ENCODE data around the gene LTBP1. TPM values are rescaled to one million over a fixed set of nuclear protein-coding genes. Genes with fewer than 3 reads are reported as not detected.
A peak's percentile ranks its signal among the peaks of the same experiment; 100 is the strongest.

The LTBP1 gene
- total RNA-seq, 1 experiment from 2014 or later: 13.9 TPM

GRCh38 chr2:33208400-33208799, 261.6 kb downstream of the LTBP1 start:
- no peak for TF ChIP-seq CTCF (IDR thresholded peaks at IDR 0.05; ENCODE audit: unreplicated experiment)
- intact Hi-C loops (cut with micrococcal nuclease; ENCODE audit: unreplicated experiment): no loop called here
- Mint-ChIP-seq H3K27ac (ENCODE audit: unreplicated experiment) (no peak overlapping the region), H3K4me3 (ENCODE audit: low read depth, unreplicated experiment) (no peak overlapping the region), H3K9me3 (ENCODE audit: low read depth, unreplicated experiment) (no peaks in the 10 kb centered on the region), H3K27me3 (ENCODE audit: unreplicated experiment) (no peaks in the 10 kb centered on the region), H3K4me1 (ENCODE audit: low read depth, unreplicated experiment) (peaks cover 21% of the 10 kb centered on the region), H3K36me3 (ENCODE audit: insufficient read depth, unreplicated experiment) (no peaks in the 10 kb centered on the region)
- no peak for DNase-seq
- CTCF ChIA-PET: interaction anchor here (0.7 kb wide), 1 partner anchor 95 kb away, joined by 3 read pairs; no protein-coding TSS in a partner anchor
- BruUV-seq (replicated peaks): no TSS peak

- Mint-ChIP-seq H3K36me3 (ENCODE audit: insufficient read depth, unreplicated experiment) (no peaks in the 10 kb centered on the region), H3K27me3 (ENCODE audit: unreplicated experiment) (no peaks in the 10 kb centered on the region), H3K27ac (ENCODE audit: unreplicated experiment) (peak overlapping the region; percentile 61), H3K4me3 (ENCODE audit: low read depth, unreplicated experiment) (no peak overlapping the region), H3K4me1 (ENCODE audit: low read depth, unreplicated experiment) (peaks cover 30% of the 10 kb centered on the region), H3K9me3 (ENCODE audit: low read depth, unreplicated experiment) (peaks cover 3% of the 10 kb centered on the region)
- BruUV-seq (replicated peaks): no TSS peak
- no peak for TF ChIP-seq CTCF (IDR thresholded peaks at IDR 0.05; ENCODE audit: unreplicated experiment)
- DNase-seq: no peak
- CTCF ChIA-PET: interaction anchor here (0.6 to 1.0 kb wide), 2 partner anchors 10 to 61 kb away, joined by 3 to 4 read pairs; no protein-coding TSS in a partner anchor
- intact Hi-C loops (cut with micrococcal nuclease; ENCODE audit: unreplicated experiment): loop anchor here (5.0 kb wide), 1 partner anchor 67 kb away; no protein-coding TSS in a partner anchor
Measured at GRCh38 chr2:33209976-33210375, 263.2 kb downstream of the LTBP1 start.

- Mint-ChIP-seq H3K4me3 (ENCODE audit: low read depth, unreplicated experiment) (no peak overlapping the region), H3K36me3 (ENCODE audit: insufficient read depth, unreplicated experiment) (no peaks in the 10 kb centered on the region), H3K27me3 (ENCODE audit: unreplicated experiment) (no peaks in the 10 kb centered on the region), H3K4me1 (ENCODE audit: low read depth, unreplicated experiment) (peaks cover 30% of the 10 kb centered on the region), H3K27ac (ENCODE audit: unreplicated experiment) (peak overlapping the region; percentile 61), H3K9me3 (ENCODE audit: low read depth, unreplicated experiment) (peaks cover 3% of the 10 kb centered on the region)
- peak; percentile 36 for DNase-seq
- no peak for TF ChIP-seq CTCF (IDR thresholded peaks at IDR 0.05; ENCODE audit: unreplicated experiment)
- BruUV-seq (replicated peaks): no TSS peak
- intact Hi-C loops (cut with micrococcal nuclease; ENCODE audit: unreplicated experiment): loop anchor here (5.0 kb wide), 1 partner anchor 67 kb away; no protein-coding TSS in a partner anchor
- CTCF ChIA-PET: interaction anchor here (0.6 to 1.0 kb wide), 2 partner anchors 60 to 1029 kb away, joined by 4 to 5 read pairs; no protein-coding TSS in a partner anchor
Measured at GRCh38 chr2:33210626-33211025, 263.9 kb downstream of the LTBP1 start.

GRCh38 chr2:33212151-33212550, 265.4 kb downstream of the LTBP1 start:
- TF ChIP-seq CTCF (IDR thresholded peaks at IDR 0.05; ENCODE audit: unreplicated experiment): no peak
- Mint-ChIP-seq H3K4me3 (ENCODE audit: low read depth, unreplicated experiment) (no peak overlapping the region), H3K36me3 (ENCODE audit: insufficient read depth, unreplicated experiment) (no peaks in the 10 kb centered on the region), H3K27me3 (ENCODE audit: unreplicated experiment) (no peaks in the 10 kb centered on the region), H3K27ac (ENCODE audit: unreplicated experiment) (peak overlapping the region; percentile 47), H3K9me3 (ENCODE audit: low read depth, unreplicated experiment) (peaks cover 3% of the 10 kb centered on the region), H3K4me1 (ENCODE audit: low read depth, unreplicated experiment) (peaks cover 30% of the 10 kb centered on the region)
- intact Hi-C loops (cut with micrococcal nuclease; ENCODE audit: unreplicated experiment): loop anchor here (5.0 kb wide), 1 partner anchor 65 kb away; no protein-coding TSS in a partner anchor
- no TSS peak for BruUV-seq (replicated peaks)
- DNase-seq: no peak
- CTCF ChIA-PET: interaction anchor here (1.0 kb wide), 1 partner anchor 10 kb away, joined by 3 read pairs; no protein-coding TSS in a partner anchor

Data from Calu3 (cell line).